Breast epithelium (tissue), 4 donors: Measurements from ENCODE around the gene ALMS1. TPM values are rescaled to one million over a fixed set of nuclear protein-coding genes. Genes with fewer than 3 reads are reported as not detected.
"Not testable (repeated sequence)": the region's sequence is repeated elsewhere in the genome, so short reads cannot be mapped to it uniquely, and the experiment has no call there.

Experiments used
- DNase-seq, 2 donors: peaks; one replicate each; pipeline ENCODE4 v3.0.0-alpha.2; 2019; ENCODE audit warnings: low spot score in 2 of 2
- H3K27ac ChIP-seq, 2 donors: fragments of 200-600 bp; sonication (generic) in 1 of 2; one replicate each; pipeline ENCODE4 v1.5.1; 2016 to 2019; ENCODE audit warnings: mild to moderate bottlenecking in 1 of 2
- H3K27me3 ChIP-seq, 2 donors: fragments of 200-600 bp; sonication (generic) in 1 of 2; one replicate each; pipeline versions ENCODE4 v1.5.1 to v1.6.0; 2017 to 2019; ENCODE audit warnings: control low read depth in 1 of 2, mild to moderate bottlenecking in 1 of 2
- H3K36me3 ChIP-seq: fragments of 200-600 bp; one replicate; pipeline ENCODE4 v1.5.1; 2019
- H3K4me1 ChIP-seq, 2 donors: fragments of 200-600 bp; sonication (generic); one replicate each; pipeline ENCODE4 v1.5.1; 2016 to 2019; ENCODE audit warnings: control low read depth in 1 of 2
- H3K4me3 ChIP-seq, 3 donors: fragments of 200-600 bp; sonication (generic); 1 replicate in 2 of 3; 2 replicates in 1 of 3; pipeline ENCODE4 v1.5.1; 2016 to 2019; ENCODE audit warnings: mild to moderate bottlenecking in 3 of 3, moderate library complexity in 2 of 3
- H3K9me3 ChIP-seq, 2 donors: fragments of 200-600 bp; sonication (generic) in 1 of 2; one replicate each; pipeline ENCODE4 v1.5.1; 2016 to 2019; ENCODE audit warnings: control low read depth in 1 of 2
- POLR2A ChIP-seq: fragments of 450-650 bp; IDR thresholded peaks from one replicate; pipeline ENCODE4 v1.6.1; 2016; ENCODE audit warnings: antibody characterized with exemption, mild to moderate bottlenecking, moderate library complexity
- POLR2AphosphoS5 ChIP-seq, 3 donors: sonication (generic); formaldehyde crosslinking; IDR thresholded peaks; one replicate each; pipeline ENCODE4 v1.6.1; 2017; ENCODE audit warnings: antibody characterized with exemption in 3 of 3
- intact Hi-C: fragments of 100-400 bp; cut with DNase I; formaldehyde crosslinking; loops from one replicate; pipeline ENCODE4 v1.15.1; 2023; ENCODE audit warnings: low total_unique reads
- total RNA-seq, 3 donors: library from RNA; depleted of rRNA; stranded (reverse); fragments of >200 nt; gene quantifications; one replicate each; pipeline ENCODE4 v1.1.0, GENCODE V29; 2016
- TF ChIP-seq, protein P1 (sequence below), 3 donors: fragments of 450-650 bp; IDR thresholded peaks; one replicate each; pipeline ENCODE4 v1.5.1; 2016 to 2017; ENCODE audit warnings: antibody characterized with exemption in 3 of 3, mild to moderate bottlenecking in 3 of 3, moderate library complexity in 3 of 3

ALMS1 gene
- total RNA-seq, 3 donors from 2014 or later, result 38.7 to 53.1 (median 40.6) TPM

DNA sequence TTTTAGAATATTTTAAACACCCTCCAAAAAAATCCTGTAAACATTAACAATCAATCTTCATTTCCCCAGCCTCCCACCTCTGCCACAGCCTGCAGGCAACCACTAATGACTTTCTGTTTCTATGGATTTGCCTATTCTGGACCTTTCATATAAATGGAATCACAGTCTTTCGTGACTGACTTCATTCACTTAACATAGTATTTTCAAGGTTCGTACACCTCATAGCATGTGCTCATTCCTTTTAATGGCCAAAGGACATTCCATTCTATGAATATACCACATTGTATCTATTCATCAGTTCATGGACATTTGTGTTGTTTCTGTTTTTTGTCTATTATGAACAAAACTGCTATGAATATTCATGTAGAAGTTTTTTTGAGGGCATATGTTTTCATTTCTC lies 208.0 kb downstream of the ALMS1 start:
- Histone ChIP-seq H3K9me3 (no peaks in the 10 kb centered on the region), H3K27me3 (no peaks in the 10 kb centered on the region), H3K4me3 (no peak overlapping the region), H3K4me1 (no peaks in the 10 kb centered on the region), H3K36me3 (no peaks in the 10 kb centered on the region), H3K27ac (no peak overlapping the region)
- intact Hi-C loops, result no loop called here
- DNase-seq, result no peak
- TF ChIP-seq, protein P1, sequence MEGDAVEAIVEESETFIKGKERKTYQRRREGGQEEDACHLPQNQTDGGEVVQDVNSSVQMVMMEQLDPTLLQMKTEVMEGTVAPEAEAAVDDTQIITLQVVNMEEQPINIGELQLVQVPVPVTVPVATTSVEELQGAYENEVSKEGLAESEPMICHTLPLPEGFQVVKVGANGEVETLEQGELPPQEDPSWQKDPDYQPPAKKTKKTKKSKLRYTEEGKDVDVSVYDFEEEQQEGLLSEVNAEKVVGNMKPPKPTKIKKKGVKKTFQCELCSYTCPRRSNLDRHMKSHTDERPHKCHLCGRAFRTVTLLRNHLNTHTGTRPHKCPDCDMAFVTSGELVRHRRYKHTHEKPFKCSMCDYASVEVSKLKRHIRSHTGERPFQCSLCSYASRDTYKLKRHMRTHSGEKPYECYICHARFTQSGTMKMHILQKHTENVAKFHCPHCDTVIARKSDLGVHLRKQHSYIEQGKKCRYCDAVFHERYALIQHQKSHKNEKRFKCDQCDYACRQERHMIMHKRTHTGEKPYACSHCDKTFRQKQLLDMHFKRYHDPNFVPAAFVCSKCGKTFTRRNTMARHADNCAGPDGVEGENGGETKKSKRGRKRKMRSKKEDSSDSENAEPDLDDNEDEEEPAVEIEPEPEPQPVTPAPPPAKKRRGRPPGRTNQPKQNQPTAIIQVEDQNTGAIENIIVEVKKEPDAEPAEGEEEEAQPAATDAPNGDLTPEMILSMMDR (IDR thresholded peaks at IDR 0.05), result no peak
- TF ChIP-seq POLR2A (no peak), POLR2AphosphoS5 (IDR thresholded peaks at IDR 0.05) (no peak)

DNA sequence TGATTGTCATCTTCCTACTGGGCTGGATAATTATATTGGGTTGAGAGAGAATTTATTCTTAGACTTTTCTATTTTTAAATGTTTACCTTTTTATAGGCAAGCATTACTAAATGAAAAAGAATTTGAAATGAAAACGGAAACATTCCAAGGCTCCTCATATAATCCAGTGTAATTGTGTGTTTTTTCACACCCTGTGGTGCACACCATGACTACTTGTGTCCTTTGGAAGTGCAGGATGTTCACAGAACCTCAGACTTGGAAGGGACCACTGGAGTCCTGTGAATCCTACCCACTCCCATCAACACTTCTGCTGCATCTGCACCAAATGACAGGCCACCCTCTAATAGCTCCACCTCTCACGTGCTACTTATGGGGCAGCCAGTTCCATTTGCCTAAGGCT lies 208.6 kb downstream of the ALMS1 start:
- no peak overlapping the region for H3K27ac ChIP-seq
- H3K27me3 ChIP-seq, result no peaks in the 10 kb centered on the region
- H3K36me3 ChIP-seq, result no peaks in the 10 kb centered on the region
- H3K9me3 ChIP-seq, result no peaks in the 10 kb centered on the region
- H3K4me3 ChIP-seq, result no peak overlapping the region
- no peaks in the 10 kb centered on the region for H3K4me1 ChIP-seq
- DNase-seq, result no peak
- intact Hi-C loops, result no loop called here
- TF ChIP-seq POLR2AphosphoS5 (IDR thresholded peaks at IDR 0.05) (no peak), POLR2A (no peak)
- TF ChIP-seq, protein P1 (IDR thresholded peaks at IDR 0.05), result no peak

DNA sequence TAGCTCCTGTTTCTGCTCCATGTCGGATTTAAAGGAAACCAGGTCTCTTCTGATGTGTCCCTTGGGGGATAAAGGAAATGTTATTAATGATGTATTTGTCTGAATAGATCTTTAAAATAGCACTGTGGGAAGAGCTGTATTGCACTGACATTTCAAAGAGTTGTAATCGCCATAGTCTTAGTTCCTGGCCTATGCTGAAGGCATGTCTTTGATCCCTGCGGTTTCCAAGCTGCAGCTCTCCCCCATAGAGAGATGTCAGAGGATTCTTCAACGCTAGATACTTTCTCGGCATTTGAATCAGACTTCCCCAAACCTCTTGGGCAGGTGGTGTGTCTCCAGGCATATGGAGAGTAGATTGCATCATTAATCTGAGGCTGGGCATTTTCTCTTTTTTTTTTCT lies 216.1 kb downstream of the ALMS1 start:
- no peak overlapping the region for H3K4me3 ChIP-seq
- no peaks in the 10 kb centered on the region for H3K9me3 ChIP-seq
- TF ChIP-seq POLR2AphosphoS5 (IDR thresholded peaks at IDR 0.05) (no peak), POLR2A (no peak)
- TF ChIP-seq, protein P1 (IDR thresholded peaks at IDR 0.05), result no peak
- H3K27ac ChIP-seq, result no peak overlapping the region
- no peak for DNase-seq
- H3K4me1 ChIP-seq, result no peaks in the 10 kb centered on the region
- no peaks in the 10 kb centered on the region for H3K27me3 ChIP-seq
- H3K36me3 ChIP-seq, result no peaks in the 10 kb centered on the region
- intact Hi-C loops, result no loop called here

DNA sequence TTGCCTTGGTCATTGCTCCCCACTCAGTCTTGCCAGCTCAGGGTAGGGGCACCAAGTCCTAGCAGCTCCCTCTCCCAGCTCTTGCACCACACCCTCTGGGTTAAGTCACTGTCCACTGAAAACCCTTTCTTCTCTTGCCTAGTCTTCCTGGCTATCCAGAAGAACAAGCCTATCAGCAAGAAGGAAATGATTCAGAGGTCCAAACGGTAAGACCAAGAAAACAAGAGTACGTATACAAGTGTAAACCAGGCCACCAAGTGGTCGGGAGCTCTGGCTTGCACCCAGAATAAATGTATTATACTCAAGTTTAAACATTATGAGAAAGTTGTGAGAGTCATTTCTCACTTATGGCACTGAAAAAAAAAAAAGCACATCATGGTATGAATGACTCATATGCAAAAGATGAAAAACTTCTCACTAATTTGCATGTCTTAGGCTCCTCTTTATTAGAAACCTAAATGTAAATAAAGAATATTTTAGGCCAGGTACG lies 217.5 kb downstream of the ALMS1 start:
- H3K36me3 ChIP-seq, DNase-seq, intact Hi-C loops, H3K27ac ChIP-seq, H3K4me1 ChIP-seq, H3K4me3 ChIP-seq, H3K27me3 ChIP-seq, H3K9me3 ChIP-seq: not testable (repeated sequence)

DNA sequence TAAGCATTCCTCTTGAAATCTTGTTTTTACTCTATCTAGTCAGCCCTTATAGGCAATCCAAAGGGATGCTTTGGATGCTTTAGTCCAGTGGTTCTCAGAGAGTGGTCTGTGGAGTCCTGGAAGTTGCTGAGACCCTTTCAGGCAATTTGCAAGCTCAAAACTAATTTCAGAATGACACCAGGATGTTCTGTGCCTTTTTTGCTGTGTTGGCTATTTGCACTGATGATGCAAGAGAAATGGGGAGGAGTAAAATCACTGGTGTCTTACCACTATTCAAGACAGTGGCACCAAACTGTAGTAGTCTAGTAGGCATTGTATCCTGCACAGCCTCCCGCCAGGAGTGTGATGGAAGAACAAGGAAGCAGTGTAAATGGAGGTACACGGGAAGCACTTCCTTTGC lies 219.0 kb downstream of the ALMS1 start:
- H3K9me3 ChIP-seq, H3K27me3 ChIP-seq, intact Hi-C loops, H3K36me3 ChIP-seq, H3K27ac ChIP-seq, DNase-seq, H3K4me1 ChIP-seq, H3K4me3 ChIP-seq: not testable (repeated sequence)

DNA sequence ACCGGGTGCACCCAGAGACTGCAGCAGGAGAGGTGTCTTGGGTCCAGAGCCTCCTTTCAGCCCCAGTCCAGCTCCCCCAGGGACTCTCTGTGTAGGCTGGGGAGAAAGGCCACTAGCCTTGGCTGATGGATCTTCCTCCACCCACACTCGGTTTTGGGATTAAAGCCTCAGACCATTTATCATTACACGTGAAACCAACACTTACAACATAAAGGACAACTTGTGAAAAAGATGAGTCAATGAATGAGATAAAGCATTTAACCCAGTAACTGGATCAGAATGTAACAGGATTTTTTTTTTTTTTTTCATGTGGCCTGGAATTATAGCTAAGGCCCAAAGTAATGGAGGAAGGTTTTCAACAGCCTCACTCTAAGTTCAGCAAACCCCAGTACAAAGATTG lies 224.5 kb downstream of the ALMS1 start:
- Histone ChIP-seq H3K4me3 (no peak overlapping the region), H3K36me3 (no peaks in the 10 kb centered on the region), H3K9me3 (no peaks in the 10 kb centered on the region), H3K4me1 (no peaks in the 10 kb centered on the region), H3K27me3 (no peaks in the 10 kb centered on the region), H3K27ac (no peak overlapping the region)
- intact Hi-C loops, result no loop called here
- no peak for DNase-seq
- TF ChIP-seq POLR2A (no peak), POLR2AphosphoS5 (IDR thresholded peaks at IDR 0.05) (no peak)
- TF ChIP-seq, protein P1 (IDR thresholded peaks at IDR 0.05), result no peak
